ENCODE results near the gene FGF4. TPM values are rescaled to one million over a fixed set of nuclear protein-coding genes. Genes with fewer than 3 reads are reported as not detected.

The FGF4 gene
- total RNA-seq, 2 donors from 2014 or later = 0.27 to 3.5 TPM

DNA sequence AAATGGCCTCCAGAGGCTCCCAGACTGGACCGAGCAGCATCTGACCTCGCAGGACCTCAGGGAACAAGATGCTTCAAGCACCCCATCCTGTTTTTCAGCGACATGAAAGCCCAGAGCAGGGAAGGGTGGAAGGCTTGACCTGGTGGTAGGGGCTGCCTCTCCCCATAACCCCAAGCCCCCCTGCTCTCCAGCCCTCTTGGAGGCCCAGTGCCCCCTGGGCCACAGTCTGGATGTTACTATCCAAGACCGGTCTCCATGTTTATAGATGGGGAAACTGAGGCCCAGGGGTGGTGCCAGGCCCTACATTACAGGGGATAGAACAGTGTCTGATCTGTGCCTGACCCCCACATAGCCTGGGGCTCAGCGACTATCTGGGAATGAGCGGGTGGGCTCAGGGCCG is 37.1 kb upstream of the FGF4 start:
- no peak overlapping the region for H3K27ac Mint-ChIP-seq
- H3K27me3 Mint-ChIP-seq (ENCODE audit: insufficient read depth) = peaks cover 57% of the 10 kb centered on the region
- Histone ChIP-seq H3K27me3 (ENCODE audit: control insufficient read depth, insufficient read depth, low read length, poor library complexity, severe bottlenecking) (peaks cover 41% of the 10 kb centered on the region), H3K9ac (ENCODE audit: extremely low read depth, low read length, poor library complexity, severe bottlenecking) (no peak overlapping the region), H3K4me3 (ENCODE audit: low read length) (no peak overlapping the region), H3K27ac (ENCODE audit: low read depth, low read length) (no peak overlapping the region), H3K9me3 (ENCODE audit: control insufficient read depth, low read length) (no peaks in the 10 kb centered on the region), H3K36me3 (ENCODE audit: control insufficient read depth, insufficient read depth, low read length) (no peaks in the 10 kb centered on the region), H3K4me1 (ENCODE audit: control insufficient read depth, insufficient read depth, low read length) (peaks cover 2% of the 10 kb centered on the region)
- 91 to 100% methylated on average over 2 to 7 of the region's 7 CpGs for WGBS, 2 experiments (ENCODE audit: insufficient coverage in 1 of 2, insufficient read length in 1 of 2)
- DNase-seq = no peak
- H3K9me3 Mint-ChIP-seq = no peaks in the 10 kb centered on the region
- H3K4me1 Mint-ChIP-seq = peaks cover 3% of the 10 kb centered on the region
- H3K36me3 Mint-ChIP-seq (ENCODE audit: low read depth) = no peaks in the 10 kb centered on the region
- no peak for TF ChIP-seq CTCF (conservative IDR thresholded peaks at IDR 0.05)
- no peak overlapping the region for H3K4me3 Mint-ChIP-seq

DNA sequence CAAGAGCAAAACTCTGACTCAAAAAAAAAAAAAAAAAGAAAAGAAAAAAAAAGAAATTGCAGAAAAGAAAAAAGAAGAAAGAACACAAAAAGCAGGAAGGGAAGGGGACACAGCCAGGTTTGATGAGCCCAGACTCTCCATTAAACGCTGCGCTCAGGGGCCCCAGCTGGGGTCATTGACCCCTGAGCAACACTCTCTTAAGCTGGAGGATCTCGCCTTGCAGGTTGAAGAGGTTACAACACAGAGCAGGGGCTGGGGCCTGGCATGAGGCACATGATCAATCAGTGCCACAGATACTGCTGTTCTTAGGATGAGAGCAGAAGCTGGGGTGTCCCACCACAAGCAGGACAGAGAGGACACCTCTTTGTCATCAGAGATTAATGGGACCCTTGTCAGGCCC is 36.3 kb upstream of the FGF4 start:
- Mint-ChIP-seq H3K4me3 (no peak overlapping the region), H3K27ac (no peak overlapping the region), H3K27me3 (ENCODE audit: insufficient read depth) (peaks cover 49% of the 10 kb centered on the region), H3K4me1 (peaks cover 3% of the 10 kb centered on the region), H3K36me3 (ENCODE audit: low read depth) (no peaks in the 10 kb centered on the region), H3K9me3 (no peaks in the 10 kb centered on the region)
- Histone ChIP-seq H3K4me1 (ENCODE audit: control insufficient read depth, insufficient read depth, low read length) (no peaks in the 10 kb centered on the region), H3K9ac (ENCODE audit: extremely low read depth, low read length, poor library complexity, severe bottlenecking) (no peak overlapping the region), H3K27ac (ENCODE audit: low read depth, low read length) (no peak overlapping the region), H3K27me3 (ENCODE audit: control insufficient read depth, insufficient read depth, low read length, poor library complexity, severe bottlenecking) (peaks cover 32% of the 10 kb centered on the region), H3K4me3 (ENCODE audit: low read length) (no peak overlapping the region), H3K36me3 (ENCODE audit: control insufficient read depth, insufficient read depth, low read length) (no peaks in the 10 kb centered on the region), H3K9me3 (ENCODE audit: control insufficient read depth, low read length) (no peaks in the 10 kb centered on the region)
- TF ChIP-seq CTCF (conservative IDR thresholded peaks at IDR 0.05) = no peak
- DNase-seq = no peak
- 75 to 86% methylated on average over 3 of the region's 3 CpGs for WGBS, 2 experiments (ENCODE audit: insufficient coverage in 1 of 2, insufficient read length in 1 of 2)

DNA sequence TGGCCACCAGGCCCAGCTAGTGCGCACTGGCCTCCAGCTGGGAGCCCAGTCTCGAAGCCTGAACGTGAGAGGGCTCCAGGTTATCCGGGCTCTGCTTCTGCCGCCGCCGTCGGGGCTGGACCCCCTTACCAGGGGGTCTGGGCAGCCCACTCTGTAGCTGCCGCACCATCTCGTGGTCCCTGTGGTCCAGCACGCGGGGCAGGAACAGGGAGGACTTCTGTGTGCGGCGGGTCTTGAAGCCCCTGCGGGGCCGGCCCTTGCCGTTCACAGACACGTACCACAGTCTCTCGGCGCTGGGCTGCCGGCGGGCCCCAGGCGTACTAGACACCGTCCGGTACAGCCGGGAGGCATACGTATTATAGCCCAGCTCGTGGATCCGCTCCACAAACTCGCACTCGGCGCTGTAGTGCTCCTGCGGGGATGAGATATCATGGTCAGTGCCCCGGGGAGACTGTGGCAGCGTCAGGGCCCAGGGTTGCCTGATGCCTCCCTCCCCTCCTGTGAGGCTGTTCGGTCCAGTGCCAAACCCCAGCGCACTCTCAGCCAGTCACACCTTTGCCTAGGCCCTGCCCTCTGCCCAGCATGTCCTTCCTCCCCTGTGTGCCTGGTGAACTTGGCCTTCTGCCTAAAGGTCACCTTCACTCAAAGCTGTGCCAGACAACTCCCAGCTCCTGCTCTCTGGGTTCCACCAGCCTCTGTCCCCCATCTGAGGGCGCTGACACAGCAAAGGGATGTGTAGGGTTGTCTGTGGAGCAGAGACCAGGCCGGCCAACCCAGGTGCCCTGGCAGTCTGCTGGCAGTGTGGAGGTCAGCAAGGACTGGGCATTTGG is 35.4 kb upstream of the FGF4 start:
- DNase-seq = no peak
- 94 to 97% methylated on average over 31 to 39 of the region's 39 CpGs for WGBS, 2 experiments (ENCODE audit: insufficient coverage in 1 of 2, insufficient read length in 1 of 2)

More for the DNA sequence above, 35.4 kb upstream of the FGF4 start:
- H3K9me3 Mint-ChIP-seq = no peaks in the 10 kb centered on the region
- H3K4me3 Mint-ChIP-seq = no peak overlapping the region
- Histone ChIP-seq H3K36me3 (ENCODE audit: control insufficient read depth, insufficient read depth, low read length) (no peaks in the 10 kb centered on the region), H3K27ac (ENCODE audit: low read depth, low read length) (no peak overlapping the region), H3K4me3 (ENCODE audit: low read length) (no peak overlapping the region), H3K27me3 (ENCODE audit: control insufficient read depth, insufficient read depth, low read length, poor library complexity, severe bottlenecking) (peaks cover 23% of the 10 kb centered on the region), H3K4me1 (ENCODE audit: control insufficient read depth, insufficient read depth, low read length) (no peaks in the 10 kb centered on the region), H3K9ac (ENCODE audit: extremely low read depth, low read length, poor library complexity, severe bottlenecking) (no peak overlapping the region), H3K9me3 (ENCODE audit: control insufficient read depth, low read length) (no peaks in the 10 kb centered on the region)
- H3K36me3 Mint-ChIP-seq (ENCODE audit: low read depth) = no peaks in the 10 kb centered on the region
- peaks cover 42% of the 10 kb centered on the region for H3K27me3 Mint-ChIP-seq (ENCODE audit: insufficient read depth)
- no peak overlapping the region for H3K27ac Mint-ChIP-seq
- H3K4me1 Mint-ChIP-seq = peaks cover 3% of the 10 kb centered on the region
- no peak for TF ChIP-seq CTCF (conservative IDR thresholded peaks at IDR 0.05)
